Heart left ventricle (tissue), 13 donors: ENCODE data around the gene NSDHL.

ENCODE experiments used
- POLR2A ChIP-seq, 2 donors: fragments of 450-650 bp; IDR thresholded peaks; one replicate each; pipeline ENCODE4 v1.6.1; 2017; ENCODE audit warnings: antibody characterized with exemption in 2 of 2, mild to moderate bottlenecking in 2 of 2, moderate library complexity in 2 of 2
- TF ChIP-seq, protein P1 (sequence below), 12 donors: fragments of 200-600 bp; sonication (generic) in 4 of 12; IDR thresholded peaks; one replicate each; pipeline versions ENCODE4 v1.5.0 to v1.8.0; 2018 to 2022; ENCODE audit warnings: antibody characterized with exemption in 12 of 12, mild to moderate bottlenecking in 5 of 12
- donor health status: ischemic (EF 13 %, LVEDD 7.1; RV severe dilation, severe dysfunction).
- donor health status: DM: no; HTN: yes; CAD: no.
- donor health status: DM: no; HTN: no; CAD: no.
- donor health status: ischemic (EF 25% LVEDD 6.9; RV normal size, moderate dysfunction).
- donor health status: ischemic (EF 25% LVEDD 5.7; RV mildly dilated, moderate dysfunction).
- donor health status: ischemic (EF 35%, LVEDD 5.7; RV mildly dilated, moderate dysfunction).
- donor health status: nonischemic (EF 11% LVEDD 7.7; RV severe dilation, severe dysfunction).
- donor health status: DM: yes; HTN: yes; CAD: no.
- donor health status: PGD.
- donor health status: ischemic (EF 29% LVEDD 5.4; RV normal size, mild dysfunction).
- donor health status: nonischemic (EF 23%, LVEDD 6.1; RV moderate dilation, normal function).

DNA sequence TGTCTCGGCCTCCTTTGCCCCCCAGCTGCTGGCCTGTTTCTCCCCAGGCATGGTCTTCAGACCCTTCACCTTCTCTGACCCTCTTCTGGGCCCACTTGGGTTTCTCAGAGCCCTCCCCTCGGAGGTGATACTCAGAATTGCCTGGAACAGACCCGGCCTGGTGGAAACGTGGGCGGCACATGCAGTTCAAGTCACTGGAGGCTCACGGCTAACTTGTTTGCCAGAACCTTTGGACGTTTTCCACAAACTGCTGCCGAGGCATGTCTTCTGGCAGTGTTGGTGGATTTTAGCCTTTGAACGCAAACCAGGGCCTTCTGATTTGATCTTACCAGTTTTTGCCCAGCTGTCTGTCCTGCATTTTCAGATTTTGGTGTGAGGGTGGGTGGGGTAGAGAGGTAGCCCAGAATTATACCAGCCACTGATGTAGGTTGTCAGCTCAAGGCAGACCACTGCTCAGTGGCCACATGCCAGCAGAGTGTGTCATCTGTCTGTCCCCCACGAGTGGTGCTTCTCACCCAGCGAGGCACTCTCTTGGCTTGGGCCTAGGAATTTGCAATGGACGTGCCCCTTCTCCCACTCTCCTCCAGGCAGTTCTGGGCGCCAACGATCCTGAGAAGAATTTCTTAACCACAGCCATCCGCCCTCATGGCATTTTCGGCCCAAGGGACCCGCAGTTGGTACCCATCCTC, 34.5 kb downstream of the NSDHL start:
- TF ChIP-seq, protein P1, sequence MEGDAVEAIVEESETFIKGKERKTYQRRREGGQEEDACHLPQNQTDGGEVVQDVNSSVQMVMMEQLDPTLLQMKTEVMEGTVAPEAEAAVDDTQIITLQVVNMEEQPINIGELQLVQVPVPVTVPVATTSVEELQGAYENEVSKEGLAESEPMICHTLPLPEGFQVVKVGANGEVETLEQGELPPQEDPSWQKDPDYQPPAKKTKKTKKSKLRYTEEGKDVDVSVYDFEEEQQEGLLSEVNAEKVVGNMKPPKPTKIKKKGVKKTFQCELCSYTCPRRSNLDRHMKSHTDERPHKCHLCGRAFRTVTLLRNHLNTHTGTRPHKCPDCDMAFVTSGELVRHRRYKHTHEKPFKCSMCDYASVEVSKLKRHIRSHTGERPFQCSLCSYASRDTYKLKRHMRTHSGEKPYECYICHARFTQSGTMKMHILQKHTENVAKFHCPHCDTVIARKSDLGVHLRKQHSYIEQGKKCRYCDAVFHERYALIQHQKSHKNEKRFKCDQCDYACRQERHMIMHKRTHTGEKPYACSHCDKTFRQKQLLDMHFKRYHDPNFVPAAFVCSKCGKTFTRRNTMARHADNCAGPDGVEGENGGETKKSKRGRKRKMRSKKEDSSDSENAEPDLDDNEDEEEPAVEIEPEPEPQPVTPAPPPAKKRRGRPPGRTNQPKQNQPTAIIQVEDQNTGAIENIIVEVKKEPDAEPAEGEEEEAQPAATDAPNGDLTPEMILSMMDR (IDR thresholded peaks at IDR 0.05), result no peak
- TF ChIP-seq POLR2A (IDR thresholded peaks at IDR 0.05), result no peak
